HG02970 (cell line): ENCODE measurements around the gene TRAF3IP3.

ENCODE experiments used
- ATAC-seq: cut with Tn5 transposase; IDR thresholded peaks from one replicate; pipeline ENCODE4 v1.9.1; 2021; ENCODE audit warnings: mild to moderate bottlenecking, moderate library complexity, moderate number of reproducible peaks; ENCODE audit not compliant: unreplicated experiment, low FRiP score

Gene TRAF3IP3

DNA sequence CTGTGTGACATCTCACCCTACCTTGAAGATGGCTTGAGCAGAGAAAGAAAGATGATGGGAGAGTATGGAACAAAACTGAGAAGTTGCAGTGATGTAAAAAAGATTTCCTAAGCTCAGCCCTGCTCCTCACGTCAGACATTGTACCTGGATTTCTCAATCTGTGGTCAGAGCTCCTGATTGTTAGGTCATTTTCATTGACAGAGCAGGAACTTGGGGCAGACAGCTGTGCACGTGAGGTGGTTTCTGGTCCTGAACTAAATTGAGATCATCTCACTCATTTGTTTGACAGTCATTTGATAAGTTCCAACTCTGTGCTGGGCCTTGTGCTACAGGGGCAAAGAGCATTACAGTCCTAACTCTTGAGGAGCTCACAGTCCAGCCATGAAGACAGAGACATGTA lies 10.2 kb downstream of the TRAF3IP3 start:
- ATAC-seq = no peak

DNA sequence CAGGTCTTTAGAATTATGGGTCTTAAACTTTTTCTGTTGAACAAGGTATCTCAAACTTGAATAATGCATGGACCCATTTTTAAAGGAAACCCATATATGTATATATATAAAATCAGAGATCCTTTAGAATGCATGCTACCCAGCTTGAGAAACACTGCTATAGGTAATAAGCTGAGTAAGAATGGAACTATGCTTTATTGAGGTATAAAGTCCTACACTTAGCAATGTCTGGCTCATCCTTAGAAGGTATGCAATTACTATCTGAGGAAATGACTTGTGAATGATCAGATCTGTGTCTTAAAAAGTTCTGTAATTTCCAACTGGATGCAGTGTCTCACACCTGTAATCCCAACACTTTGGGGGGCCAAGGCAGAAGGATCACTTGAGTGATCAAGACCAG lies 11.2 kb downstream of the TRAF3IP3 start:
- no peak for ATAC-seq

DNA sequence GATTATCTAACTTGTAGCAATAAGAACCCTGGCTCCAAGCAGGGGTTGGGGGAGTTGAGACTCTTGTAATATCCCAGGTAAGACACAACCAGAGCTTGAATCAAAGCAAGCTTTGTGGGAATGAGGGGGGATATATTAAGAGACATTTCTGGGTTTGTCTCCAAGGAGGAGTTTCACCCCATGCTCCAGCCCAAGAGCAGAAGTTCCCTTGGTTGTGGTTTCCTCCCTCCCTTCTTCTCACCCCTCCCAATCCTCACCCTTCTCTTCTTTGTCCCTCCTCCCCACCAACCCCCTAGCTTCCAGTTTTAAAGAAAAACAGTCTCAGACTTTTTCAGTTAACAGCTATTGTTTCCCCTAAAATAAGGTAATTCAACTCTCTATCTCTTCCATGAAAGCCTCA lies 11.9 kb downstream of the TRAF3IP3 start:
- no peak for ATAC-seq

- peak; percentile 75 for ATAC-seq
These were observed 12.5 kb downstream of the TRAF3IP3 start for GRCh38 chr1:209768354-209768774.

GRCh38 chr1:209769171-209769904 lies 13.5 kb downstream of the TRAF3IP3 start:
- ATAC-seq = peak; percentile 73

DNA sequence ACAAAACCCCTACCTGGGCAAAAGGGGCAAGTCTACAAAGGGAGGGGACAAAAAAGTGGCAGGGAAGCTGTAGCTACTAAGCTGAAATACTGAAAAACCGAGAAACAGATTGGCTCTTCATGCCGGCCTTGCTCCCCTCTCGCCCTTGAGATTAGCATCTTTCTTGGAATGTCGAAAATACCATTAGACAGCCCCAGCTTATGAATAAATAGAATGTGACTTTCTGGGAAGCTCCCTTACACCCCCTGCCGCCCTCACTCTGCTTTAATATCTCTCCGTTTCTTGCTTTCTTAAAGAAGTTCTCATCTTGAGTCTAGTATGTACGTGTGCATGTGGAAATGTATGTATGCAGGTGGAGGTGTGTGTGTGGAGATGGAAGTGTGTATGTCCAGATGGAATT lies 14.1 kb downstream of the TRAF3IP3 start:
- no peak for ATAC-seq

DNA sequence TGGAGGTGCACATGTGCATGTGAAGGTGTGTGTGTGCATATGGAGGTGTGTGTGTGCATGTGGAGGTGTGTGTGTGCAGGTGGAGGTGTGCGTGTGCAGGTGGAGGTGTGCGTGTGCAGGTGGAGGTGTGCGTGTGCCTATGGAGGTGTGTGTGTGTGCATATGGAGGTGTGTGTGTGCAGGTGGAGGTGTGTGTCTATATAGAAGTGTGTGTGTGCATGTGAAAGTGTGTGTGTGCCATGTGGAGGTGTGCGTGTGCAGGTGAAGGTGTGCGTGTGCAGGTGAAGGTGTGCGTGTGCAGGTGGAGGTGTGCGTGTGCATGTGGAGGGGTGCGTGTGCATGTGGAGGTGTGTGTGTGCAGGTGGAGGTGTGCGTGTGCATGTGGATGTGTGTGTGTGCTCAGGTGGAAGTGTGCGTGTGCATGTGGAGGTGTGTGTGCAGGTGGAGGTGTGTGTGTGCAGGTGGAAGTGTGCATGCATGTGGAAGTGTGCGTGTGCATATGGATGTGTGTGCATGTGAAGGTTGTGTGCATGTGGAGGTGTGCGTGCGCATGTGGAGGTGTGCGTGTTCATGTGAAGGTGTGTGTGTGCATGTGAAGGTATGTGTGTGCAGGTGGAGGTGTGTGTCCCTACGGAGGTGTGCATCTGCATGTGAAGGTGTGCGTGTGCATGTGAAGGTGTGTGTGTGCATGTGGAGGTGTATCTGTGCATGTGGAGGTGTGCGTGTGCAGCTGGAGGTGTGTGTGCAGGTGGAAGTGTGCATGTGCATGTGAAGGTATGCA lies 15.0 kb downstream of the TRAF3IP3 start:
- ATAC-seq = no peak

- ATAC-seq = no peak
These were observed 16.3 kb downstream of the TRAF3IP3 start for GRCh38 chr1:209772126-209772525.

GRCh38 chr1:209774592-209774991 lies 18.7 kb downstream of the TRAF3IP3 start:
- no peak for ATAC-seq

- ATAC-seq = no peak
These were observed 19.8 kb downstream of the TRAF3IP3 start for GRCh38 chr1:209775678-209776077.

DNA sequence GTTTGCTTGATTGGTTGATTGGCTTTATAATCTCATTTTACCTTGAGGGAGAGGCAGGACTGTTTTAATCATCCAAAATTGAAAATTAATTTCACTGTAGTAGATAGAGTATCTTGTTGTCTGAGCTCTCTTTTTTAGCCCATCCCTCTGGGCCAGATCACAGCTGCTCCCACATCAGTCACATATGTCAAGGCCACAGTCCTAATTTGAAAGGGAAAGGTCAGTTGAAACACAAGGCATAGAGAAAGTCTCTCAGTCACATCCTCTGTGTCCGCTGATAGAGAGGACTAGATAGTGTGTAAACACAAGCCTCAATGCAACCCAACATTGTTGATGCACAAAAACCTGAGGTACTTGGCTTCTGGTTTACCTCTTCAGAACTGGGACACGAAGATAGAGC lies 21.7 kb downstream of the TRAF3IP3 start:
- no peak for ATAC-seq

GRCh38 chr1:209778102-209778501 lies 22.2 kb downstream of the TRAF3IP3 start:
- no peak for ATAC-seq

- no peak for ATAC-seq
These were observed 24.4 kb downstream of the TRAF3IP3 start for GRCh38 chr1:209780268-209780667.

DNA sequence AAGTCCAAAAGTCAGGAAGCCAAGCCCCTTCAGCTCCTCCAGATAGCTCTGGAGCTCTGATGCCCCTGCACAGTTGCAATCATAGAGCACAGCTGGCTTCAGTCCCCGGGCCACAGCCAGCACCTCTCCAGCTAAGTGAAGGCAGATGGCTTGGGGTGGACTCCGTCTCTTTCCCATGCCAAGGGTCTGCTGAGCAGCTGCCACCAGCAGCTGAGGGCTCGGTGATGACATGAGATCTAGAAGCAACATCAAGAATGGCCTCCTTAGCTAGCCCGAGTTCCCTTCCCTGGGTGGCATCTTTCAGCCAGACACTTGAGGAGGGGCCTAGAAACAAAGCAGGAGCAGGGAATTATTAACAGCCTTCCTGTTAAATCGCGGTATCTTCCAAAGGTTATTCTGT lies 27.5 kb downstream of the TRAF3IP3 start:
- no peak for ATAC-seq

GRCh38 chr1:209784265-209785169 lies 28.7 kb downstream of the TRAF3IP3 start, which contains the start of gene C1orf74:
C1orf74 (minus strand) TSS chr1:209784559; CDS start chr1:209783634, 925 bp downstream.
- ATAC-seq = peak; percentile 98

DNA sequence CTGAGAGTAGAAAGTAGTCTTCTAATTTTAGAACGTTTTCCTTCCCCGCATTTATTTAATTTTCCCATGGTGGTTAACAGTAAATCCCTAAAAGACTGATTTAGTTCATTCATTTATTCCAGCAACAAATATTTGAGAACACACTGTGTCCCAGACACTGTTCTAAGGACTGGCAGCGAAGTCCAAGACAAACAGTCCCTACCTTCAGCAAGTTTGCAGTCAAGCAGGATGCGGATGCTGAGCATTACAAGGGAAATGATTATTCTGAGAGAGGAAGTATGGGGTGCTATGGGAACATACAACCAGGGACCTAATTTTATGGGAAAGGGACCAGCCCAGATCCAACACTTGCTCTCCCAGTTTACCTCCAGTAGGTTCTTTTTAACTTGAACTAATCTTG lies 29.7 kb downstream of the TRAF3IP3 start:
- ATAC-seq = no peak

- no peak for ATAC-seq
These were observed 30.3 kb downstream of the TRAF3IP3 start for GRCh38 chr1:209786146-209786545.

DNA sequence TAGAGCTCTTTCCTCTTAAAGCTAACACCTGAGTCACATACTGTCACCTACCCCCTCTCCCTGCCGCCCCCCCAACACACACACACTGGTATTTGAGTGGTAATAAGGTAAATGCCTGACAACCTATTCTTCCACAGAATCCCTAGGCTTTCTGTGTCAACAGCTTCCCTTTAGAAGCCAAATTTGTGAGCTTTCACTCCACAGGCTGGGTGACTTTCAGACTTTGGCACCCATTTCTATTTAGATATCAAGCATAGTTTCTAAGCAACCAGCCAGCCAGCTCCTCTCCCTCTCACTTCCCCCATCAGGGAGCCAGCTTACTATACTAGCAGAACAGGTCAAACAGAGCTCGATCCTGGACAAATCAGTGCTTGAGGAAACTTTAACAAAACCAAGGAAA lies 31.7 kb downstream of the TRAF3IP3 start:
- no peak for ATAC-seq

DNA sequence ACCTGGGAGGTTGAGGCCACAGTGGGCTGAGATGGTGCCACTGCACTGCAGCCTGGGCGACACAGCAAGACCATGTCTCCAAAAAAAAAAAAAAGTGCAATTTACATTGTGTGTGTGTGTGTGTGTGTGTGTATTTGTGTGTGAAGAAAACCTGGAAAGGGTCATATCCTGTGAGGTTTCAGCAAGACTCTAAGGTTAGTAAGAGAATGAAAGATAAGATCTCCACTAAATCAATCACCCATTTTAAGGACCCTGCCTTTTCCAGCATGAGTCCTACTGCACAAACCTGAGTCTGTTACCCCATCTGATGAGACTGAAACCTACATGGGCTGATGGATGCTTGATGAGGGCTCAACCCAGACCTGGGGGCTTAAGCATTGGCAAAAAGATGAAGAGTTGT lies 33.4 kb downstream of the TRAF3IP3 start:
- no peak for ATAC-seq

- no peak for ATAC-seq
These were observed 34.7 kb downstream of the TRAF3IP3 start for GRCh38 chr1:209790286-209791193.
